ENCODE data around the gene NUAK2. TPM values are rescaled to one million over a fixed set of nuclear protein-coding genes. Genes with fewer than 3 reads are reported as not detected.

NUAK2 gene
- total RNA-seq, 1 donor = 12.1 TPM

DNA sequence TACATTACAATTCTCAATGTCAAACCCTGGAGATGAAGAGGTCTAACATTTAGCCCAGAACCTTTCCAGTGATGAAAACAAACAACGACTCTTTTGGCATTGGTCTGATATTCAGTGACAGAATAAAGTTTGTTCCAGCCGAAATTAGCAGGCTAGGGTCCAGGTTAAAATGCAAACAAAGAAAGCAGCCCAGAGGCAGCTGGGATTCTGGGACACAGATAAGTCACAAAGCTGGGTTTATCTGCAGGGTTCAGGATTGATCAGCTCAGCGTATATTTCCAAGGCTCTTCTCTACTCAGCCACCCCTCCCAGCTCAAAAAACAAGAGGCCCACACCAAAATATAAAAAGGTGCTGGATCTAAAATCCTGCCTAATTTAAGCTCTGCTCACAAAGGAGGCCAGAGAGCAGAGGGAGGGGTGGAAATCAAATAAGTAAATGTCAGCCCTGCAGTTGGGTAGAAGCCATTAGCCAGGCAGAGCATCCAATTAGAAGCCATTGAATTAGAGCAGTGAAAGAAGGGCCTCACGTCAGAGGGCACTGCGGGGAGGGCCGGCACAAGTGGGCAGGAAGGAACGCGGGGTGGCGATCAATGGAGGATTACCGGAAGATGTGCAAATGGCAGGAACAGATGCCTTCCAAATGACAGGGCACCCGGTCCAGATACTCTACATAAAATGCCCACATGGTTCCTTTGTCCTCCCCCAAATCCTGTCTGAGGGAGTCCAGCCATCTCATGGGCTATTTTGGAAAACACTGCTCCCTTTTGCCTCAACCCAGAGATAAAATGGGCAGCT is 38.4 kb upstream of the NUAK2 start:
- DNase-seq (ENCODE audit: low read depth) = no peak
- no peak overlapping the region for H3K4me3 ChIP-seq (ENCODE audit: low read depth, low read length)
- no peak for TF ChIP-seq CTCF (IDR thresholded peaks at IDR 0.05; ENCODE audit: insufficient read depth, low read depth, low read length)

DNA sequence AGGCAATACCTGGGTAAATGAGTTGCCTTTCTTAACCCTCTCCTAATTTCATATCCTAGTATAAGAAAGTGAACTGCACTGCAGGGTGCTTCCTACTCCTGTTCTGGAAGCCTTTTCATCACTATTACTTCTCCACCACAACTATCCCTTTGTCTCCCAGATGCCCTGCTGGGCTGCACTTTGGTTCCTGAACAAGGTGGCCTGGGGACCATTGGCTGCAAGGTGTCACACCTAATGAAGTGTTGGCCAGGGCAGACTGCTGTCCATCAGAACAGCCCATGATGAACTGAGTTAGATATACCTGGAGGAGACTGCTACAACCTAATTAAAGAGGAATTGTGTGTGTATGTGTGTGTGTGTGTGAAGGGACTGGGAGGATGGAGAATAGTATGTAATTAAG is 37.0 kb upstream of the NUAK2 start:
- DNase-seq (ENCODE audit: low read depth) = no peak
- H3K4me3 ChIP-seq (ENCODE audit: low read depth, low read length) = no peak overlapping the region
- no peak for TF ChIP-seq CTCF (IDR thresholded peaks at IDR 0.05; ENCODE audit: insufficient read depth, low read depth, low read length)

GRCh38 chr1:205357567-205357966 is 36.0 kb upstream of the NUAK2 start:
- TF ChIP-seq CTCF (IDR thresholded peaks at IDR 0.05; ENCODE audit: insufficient read depth, low read depth, low read length) = no peak
- DNase-seq (ENCODE audit: low read depth) = no peak
- H3K4me3 ChIP-seq (ENCODE audit: low read depth, low read length) = no peak overlapping the region

GRCh38 chr1:205356440-205357139 is 35.0 kb upstream of the NUAK2 start, which contains the start of gene KLHDC8A:
Gene KLHDC8A, minus strand, starts transcription at chr1:205356922. Its CDS starts 13,318 bp downstream, at chr1:205343604.
- TF ChIP-seq CTCF (IDR thresholded peaks at IDR 0.05; ENCODE audit: insufficient read depth, low read depth, low read length) = no peak
- DNase-seq (ENCODE audit: low read depth) = no peak
- H3K4me3 ChIP-seq (ENCODE audit: low read depth, low read length) = no peak within 1 kb of the TSS

DNA sequence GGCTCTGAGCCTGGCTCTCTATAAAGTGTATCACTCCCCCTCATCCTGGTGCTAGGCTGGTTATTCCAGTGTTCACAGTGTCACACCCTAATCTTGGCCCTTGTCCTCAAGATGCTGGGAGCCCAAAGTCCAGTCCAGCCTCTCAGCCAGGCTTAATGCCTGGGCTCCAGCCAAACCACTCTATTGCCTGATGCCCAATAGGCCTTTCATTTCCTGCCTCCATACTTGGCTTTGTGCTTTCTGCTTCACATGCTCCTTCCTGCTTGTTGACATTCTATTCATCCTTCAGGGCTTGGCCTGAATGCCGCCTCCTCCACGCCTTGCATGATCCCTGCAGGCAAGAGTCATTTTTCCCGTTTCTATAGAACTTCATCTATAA is 33.5 kb upstream of the NUAK2 start:
- peak; percentile 37 for DNase-seq (ENCODE audit: low read depth)
- no peak overlapping the region for H3K4me3 ChIP-seq (ENCODE audit: low read depth, low read length)
- no peak for TF ChIP-seq CTCF (IDR thresholded peaks at IDR 0.05; ENCODE audit: insufficient read depth, low read depth, low read length)

DNA sequence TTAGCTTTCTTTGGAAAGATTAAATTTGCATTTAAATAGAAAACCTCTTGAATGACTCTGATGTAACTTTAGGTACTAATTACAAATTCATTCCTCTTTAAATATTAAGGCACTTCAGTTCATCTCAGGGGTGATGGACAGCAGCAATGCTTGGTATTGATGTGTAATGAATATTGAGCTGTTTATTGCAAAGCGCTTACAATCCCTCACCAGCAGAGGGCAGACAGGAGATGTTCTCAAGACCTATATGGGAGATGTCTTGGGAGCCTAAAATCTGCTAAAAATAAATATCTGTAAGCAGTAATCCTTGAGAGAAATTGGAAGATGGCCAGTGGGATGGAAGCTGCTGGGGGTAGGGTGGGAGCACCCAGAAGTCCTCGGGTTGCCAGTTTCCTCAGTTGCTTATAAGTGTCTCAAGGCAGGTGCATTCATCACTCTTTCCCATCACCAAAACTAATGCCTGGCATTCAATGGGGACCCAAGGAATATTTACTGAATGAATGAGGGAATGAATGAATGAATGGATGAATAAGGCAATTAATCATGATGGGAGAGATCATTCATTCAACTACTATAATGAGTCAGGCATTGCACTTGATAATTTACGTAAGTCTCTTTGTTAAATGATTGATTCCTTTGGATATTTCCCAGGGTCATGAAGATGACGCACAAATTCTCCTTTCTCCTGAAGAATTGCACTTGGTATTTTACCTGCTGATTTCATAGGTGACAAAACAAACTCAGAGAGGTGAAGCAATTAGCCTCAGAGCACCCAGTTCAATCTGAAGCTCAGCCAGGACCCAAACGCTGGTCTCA is 32.9 kb upstream of the NUAK2 start:
- no peak overlapping the region for H3K4me3 ChIP-seq (ENCODE audit: low read depth, low read length)
- peak; percentile 89 for TF ChIP-seq CTCF (IDR thresholded peaks at IDR 0.05; ENCODE audit: insufficient read depth, low read depth, low read length)
- peak; percentile 67 for DNase-seq (ENCODE audit: low read depth)

Data from fibroblast of villous mesenchyme (primary cell).